GM23338 (cell line): ENCODE measurements around the gene SMIM5. TPM values are rescaled to one million over a fixed set of nuclear protein-coding genes. Genes with fewer than 3 reads are reported as not detected.

Experiments
- ATAC-seq: fragments of 200-7000 bp; cut with Tn5 transposase; 3 replicates; pipeline ENCODE4 v1.9.1; 2020
- DNase-seq: peaks from one replicate; pipeline ENCODE4 v3.0.0-alpha.2; 2015; ENCODE audit warnings: low spot score
- H2AFZ ChIP-seq: fragments of 200-600 bp; sonication (generic); 2 replicates; pipeline ENCODE4 v1.8.0; 2016; ENCODE audit warnings: antibody characterized with exemption, mild to moderate bottlenecking, moderate library complexity
- H3F3A ChIP-seq: fragments of 200-600 bp; sonication (generic); replicated peaks from 2 replicates; pipeline ENCODE4 v1.8.0; 2017; ENCODE audit warnings: antibody characterized with exemption, mixed run types, low read depth
- H3K27ac ChIP-seq: fragments of 200-600 bp; sonication (generic); 2 replicates; pipeline ENCODE4 v1.6.1; 2016; ENCODE audit warnings: low read depth
- H3K27me3 ChIP-seq: fragments of 200-600 bp; sonication (generic); 2 replicates; pipeline ENCODE4 v1.8.0; 2016; ENCODE audit warnings: mild to moderate bottlenecking, mixed run types, moderate library complexity; ENCODE audit not compliant: insufficient read depth
- H3K36me3 ChIP-seq: fragments of 200-600 bp; sonication (generic); 2 replicates; pipeline ENCODE4 v1.8.0; 2016; ENCODE audit warnings: mild to moderate bottlenecking; ENCODE audit not compliant: insufficient read depth
- H3K4me1 ChIP-seq: fragments of 200-600 bp; sonication (generic); 2 replicates; pipeline ENCODE4 v1.8.0; 2016; ENCODE audit warnings: mild to moderate bottlenecking, moderate library complexity; ENCODE audit not compliant: insufficient read depth
- H3K4me2 ChIP-seq: fragments of 200-600 bp; sonication (generic); 2 replicates; pipeline ENCODE4 v1.7.1; 2017; ENCODE audit warnings: mixed run types
- H3K4me3 ChIP-seq: fragments of 200-600 bp; sonication (generic); 2 replicates; pipeline ENCODE4 v1.6.1; 2016; ENCODE audit warnings: mixed run types
- H3K79me2 ChIP-seq: fragments of 200-600 bp; sonication (generic); replicated peaks from 2 replicates; pipeline ENCODE4 v1.8.0; 2017; ENCODE audit warnings: mild to moderate bottlenecking; ENCODE audit not compliant: insufficient read depth
- H3K9me2 ChIP-seq: fragments of 200-600 bp; sonication (generic); 2 replicates; pipeline ENCODE4 v1.8.0; 2017; ENCODE audit not compliant: insufficient read depth
- H4K20me1 ChIP-seq: fragments of 200-600 bp; sonication (generic); replicated peaks from 2 replicates; pipeline ENCODE4 v1.8.0; 2017; ENCODE audit warnings: mild to moderate bottlenecking; ENCODE audit not compliant: insufficient read depth
- H3K27ac Mint-ChIP-seq: 2 replicates; pipeline ENCODE4 v1.8.0; 2020; ENCODE audit warnings: inconsistent platforms, mild to moderate bottlenecking, moderate library complexity, mixed read lengths
- H3K27me3 Mint-ChIP-seq: 3 replicates; pipeline ENCODE4 v1.8.0; 2022; ENCODE audit warnings: low read depth, mild to moderate bottlenecking, moderate library complexity, mixed read lengths, inconsistent platforms; ENCODE audit not compliant: insufficient read depth, poor library complexity
- H3K36me3 Mint-ChIP-seq: 3 replicates; pipeline ENCODE4 v1.8.0; 2021; ENCODE audit warnings: low read depth, mild to moderate bottlenecking, inconsistent platforms, moderate library complexity, mixed read lengths
- H3K4me1 Mint-ChIP-seq: 3 replicates; pipeline ENCODE4 v1.8.0; 2020; ENCODE audit warnings: mild to moderate bottlenecking, inconsistent platforms, mixed read lengths
- H3K4me3 Mint-ChIP-seq: 3 replicates; pipeline ENCODE4 v1.8.0; 2021; ENCODE audit warnings: moderate library complexity, mild to moderate bottlenecking, inconsistent platforms, mixed read lengths
- H3K9me3 Mint-ChIP-seq: 3 replicates; pipeline ENCODE4 v1.8.0; 2020; ENCODE audit warnings: moderate library complexity, mild to moderate bottlenecking, inconsistent platforms, mixed read lengths
- CREB1 ChIP-seq: fragments of 250-450 bp; sonication (Bioruptor Pico); IDR thresholded peaks from 2 replicates; pipeline ENCODE4 v1.5.0; 2020; ENCODE audit warnings: low read depth, mild to moderate bottlenecking, moderate library complexity
- EZH2 ChIP-seq: fragments of 200-600 bp; sonication (generic); IDR thresholded peaks from one replicate; pipeline ENCODE4 v1.8.0; 2017; ENCODE audit warnings: antibody characterized with exemption, mild to moderate bottlenecking, low read depth; ENCODE audit not compliant: unreplicated experiment
- EZH2phosphoT487 ChIP-seq: fragments of 200-600 bp; sonication (generic); IDR thresholded peaks from one replicate; pipeline ENCODE4 v1.8.1; 2018; ENCODE audit warnings: antibody characterized with exemption; ENCODE audit not compliant: unreplicated experiment
- JUNB ChIP-seq: IDR thresholded peaks from one replicate; pipeline ENCODE4 v1.6.1; 2016; ENCODE audit warnings: antibody characterized with exemption; ENCODE audit not compliant: unreplicated experiment
- NANOG ChIP-seq: IDR thresholded peaks from 2 replicates; pipeline ENCODE4 v1.6.1; 2016; ENCODE audit warnings: antibody characterized with exemption, borderline replicate concordance
- ZNF114 ChIP-seq: fragments of 250-450 bp; sonication (Bioruptor Pico); IDR thresholded peaks from 2 replicates; pipeline ENCODE4 v1.5.0; 2020; ENCODE audit warnings: mild to moderate bottlenecking, moderate library complexity
- ZNF331 ChIP-seq: fragments of 250-450 bp; sonication (Bioruptor Pico); IDR thresholded peaks from 2 replicates; pipeline ENCODE4 v1.5.0; 2020; ENCODE audit warnings: low read depth, mild to moderate bottlenecking, moderate library complexity
- ZNF462 ChIP-seq: fragments of 250-450 bp; sonication (Bioruptor Pico); IDR thresholded peaks from 2 replicates; pipeline ENCODE4 v1.5.0; 2020; ENCODE audit warnings: mild to moderate bottlenecking, moderate library complexity
- polyA plus RNA-seq: library from polyadenylated mRNA; unstranded; fragments of >200 nt; fragmentation: Nextera tagmentation; extraction: Ambion mirVana; gene quantifications from 2 replicates; pipeline ENCODE4 v1.2.1, GENCODE V29; 2016
- total RNA-seq: library from RNA; depleted of rRNA; stranded (reverse); fragments of >200 nt; shearing (Covaris generic); gene quantifications from 2 replicates; pipeline ENCODE4 v1.2.3, GENCODE V29; 2014

The SMIM5 gene
- total and polyA plus RNA-seq, 2 experiments from 2014 or later: 0.16 TPM; not detected in 1

- Histone ChIP-seq H3K79me2 (no peaks in the 10 kb centered on the region), H4K20me1 (no peaks in the 10 kb centered on the region), H3K4me1 (no peaks in the 10 kb centered on the region), H3K36me3 (no peaks in the 10 kb centered on the region; the same call in 1 of the 2 replicates), H2AFZ (no peak overlapping the region), H3F3A (no peaks in the 10 kb centered on the region), H3K27me3 (no peaks in the 10 kb centered on the region), H3K4me3 (no peak overlapping the region), H3K4me2 (no peak overlapping the region), H3K9me2 (no peaks in the 10 kb centered on the region), H3K27ac (no peak overlapping the region)
- H3K4me1 Mint-ChIP-seq: peaks cover 3% of the 10 kb centered on the region; the same call in 1 of the 3 replicates
- TF ChIP-seq ZNF462 (CRISPR knock-in tag) (no peak), EZH2phosphoT487 (no peak), CREB1 (CRISPR knock-in tag) (no peak)
- no peak overlapping the region for H3K27ac Mint-ChIP-seq
- ATAC-seq: no peak
- H3K9me3 Mint-ChIP-seq: no peaks in the 10 kb centered on the region
- no peak overlapping the region for H3K4me3 Mint-ChIP-seq
- no peaks in the 10 kb centered on the region for H3K36me3 Mint-ChIP-seq
- DNase-seq: no peak
- peaks cover 27% of the 10 kb centered on the region for H3K27me3 Mint-ChIP-seq
These were observed 9.2 kb upstream of the SMIM5 start for GRCh38 chr17:75624021-75624420.

DNA sequence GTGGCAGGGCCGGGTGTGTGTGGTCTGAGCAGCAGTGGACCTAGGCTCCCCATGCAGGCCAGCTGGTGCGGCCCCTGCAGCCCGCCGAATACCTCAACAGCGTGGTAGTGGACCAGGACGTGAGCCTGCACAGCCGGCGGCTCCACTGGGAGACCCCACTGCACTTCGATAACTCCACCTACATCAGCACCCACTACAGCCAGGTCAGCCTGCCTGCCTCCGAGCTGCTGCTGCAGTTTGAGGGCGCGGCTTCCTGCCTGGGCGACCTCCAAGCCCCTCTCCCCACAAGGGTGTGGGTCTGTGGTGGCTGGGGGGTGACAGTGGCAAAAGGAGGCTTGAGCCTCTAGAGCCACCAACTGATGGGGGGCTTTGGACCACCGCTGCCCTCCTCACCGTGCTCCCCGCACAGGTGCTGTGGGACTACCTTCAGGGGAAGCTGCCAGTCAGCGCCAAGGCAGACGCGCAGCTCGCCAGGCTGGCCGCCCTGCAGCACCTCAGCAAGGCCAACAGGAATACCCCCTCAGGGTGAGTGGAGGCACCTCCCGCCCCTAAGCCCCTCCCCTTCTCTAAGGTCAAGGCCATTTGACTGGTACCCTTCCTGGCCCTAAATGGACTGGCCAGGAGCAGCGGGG, 8.4 kb upstream of the SMIM5 start:
- H3K4me1 ChIP-seq: no peaks in the 10 kb centered on the region
- ATAC-seq: no peak
- DNase-seq: no peak
- no peaks in the 10 kb centered on the region for H4K20me1 ChIP-seq
- no peak overlapping the region for H3K4me2 ChIP-seq
- Mint-ChIP-seq H3K36me3 (no peaks in the 10 kb centered on the region), H3K27me3 (peaks cover 26% of the 10 kb centered on the region), H3K4me1 (peaks cover 2% of the 10 kb centered on the region; the same call in 1 of the 3 replicates), H3K4me3 (no peak overlapping the region), H3K27ac (no peak overlapping the region), H3K9me3 (no peaks in the 10 kb centered on the region)
- no peaks in the 10 kb centered on the region for H3K79me2 ChIP-seq
- H3K27ac ChIP-seq: no peak overlapping the region
- TF ChIP-seq ZNF114: no peak
- no peak for TF ChIP-seq JUNB
- no peak for TF ChIP-seq EZH2
- TF ChIP-seq NANOG: no peak
- no peak for TF ChIP-seq ZNF331 (CRISPR knock-in tag)
- H3K36me3 ChIP-seq: no peaks in the 10 kb centered on the region; the same call in 1 of the 2 replicates
- no peaks in the 10 kb centered on the region for H3K9me2 ChIP-seq
- no peak overlapping the region for H3K4me3 ChIP-seq
- H3K27me3 ChIP-seq: no peaks in the 10 kb centered on the region
- H2AFZ ChIP-seq: no peak overlapping the region
- H3F3A ChIP-seq: no peaks in the 10 kb centered on the region
